Kidney glomerular epithelial cell (primary cell): ENCODE data around the gene COX7B2.

ENCODE experiments used
- DNase-seq: peaks from one replicate; lab custom pipeline; 2025; lab: John Stamatoyannopoulos, UW

Gene COX7B2

GRCh38 chr4:46889410-46889809, 19.6 kb downstream of the COX7B2 start:
- no peak for DNase-seq

GRCh38 chr4:46886711-46887110, 22.3 kb downstream of the COX7B2 start:
- peak; percentile 2 for DNase-seq

- no peak for DNase-seq
These were observed 30.4 kb downstream of the COX7B2 start for GRCh38 chr4:46878641-46879040.

GRCh38 chr4:46874811-46875210, 34.2 kb downstream of the COX7B2 start:
- no peak for DNase-seq

GRCh38 chr4:46870411-46870810, 38.6 kb downstream of the COX7B2 start:
- DNase-seq: no peak

GRCh38 chr4:46856333-46856732, 52.7 kb downstream of the COX7B2 start:
- no peak for DNase-seq

GRCh38 chr4:46852800-46853199, 56.2 kb downstream of the COX7B2 start:
- DNase-seq: no peak

GRCh38 chr4:46850026-46850425, 59.0 kb downstream of the COX7B2 start:
- no peak for DNase-seq

- peak; percentile 42 for DNase-seq
These were observed 64.6 kb downstream of the COX7B2 start for GRCh38 chr4:46844325-46844917.

GRCh38 chr4:46839128-46839527, 69.9 kb downstream of the COX7B2 start:
- DNase-seq: no peak

- DNase-seq: no peak
These were observed 71.4 kb downstream of the COX7B2 start for GRCh38 chr4:46837639-46838038.

- DNase-seq: no peak
These were observed 72.5 kb downstream of the COX7B2 start for GRCh38 chr4:46836584-46836983.

- no peak for DNase-seq
These were observed 78.0 kb downstream of the COX7B2 start for GRCh38 chr4:46830971-46831454.

GRCh38 chr4:46820154-46820553, 88.9 kb downstream of the COX7B2 start:
- DNase-seq: no peak

- no peak for DNase-seq
These were observed 90.0 kb downstream of the COX7B2 start for GRCh38 chr4:46819095-46819494.

GRCh38 chr4:46818604-46819003, 90.4 kb downstream of the COX7B2 start:
- DNase-seq: no peak

- no peak for DNase-seq
These were observed 91.2 kb downstream of the COX7B2 start for GRCh38 chr4:46817806-46818205.

- DNase-seq: no peak
These were observed 104.1 kb downstream of the COX7B2 start for GRCh38 chr4:46804781-46805413.

GRCh38 chr4:46793036-46793435, 116.0 kb downstream of the COX7B2 start:
- no peak for DNase-seq

GRCh38 chr4:46781434-46782092, 127.5 kb downstream of the COX7B2 start:
- no peak for DNase-seq

- no peak for DNase-seq
These were observed 143.6 kb downstream of the COX7B2 start for GRCh38 chr4:46765465-46765864.

- no peak for DNase-seq
These were observed 179.0 kb downstream of the COX7B2 start for GRCh38 chr4:46730075-46730474.

GRCh38 chr4:46720055-46720454, 189.0 kb downstream of the COX7B2 start:
- no peak for DNase-seq
